ENCODE results near the gene BRSK1.
"Not testable (repeated sequence)": the region's sequence is repeated elsewhere in the genome, so short reads cannot be mapped to it uniquely, and the experiment has no call there.

BRSK1 gene

DNA sequence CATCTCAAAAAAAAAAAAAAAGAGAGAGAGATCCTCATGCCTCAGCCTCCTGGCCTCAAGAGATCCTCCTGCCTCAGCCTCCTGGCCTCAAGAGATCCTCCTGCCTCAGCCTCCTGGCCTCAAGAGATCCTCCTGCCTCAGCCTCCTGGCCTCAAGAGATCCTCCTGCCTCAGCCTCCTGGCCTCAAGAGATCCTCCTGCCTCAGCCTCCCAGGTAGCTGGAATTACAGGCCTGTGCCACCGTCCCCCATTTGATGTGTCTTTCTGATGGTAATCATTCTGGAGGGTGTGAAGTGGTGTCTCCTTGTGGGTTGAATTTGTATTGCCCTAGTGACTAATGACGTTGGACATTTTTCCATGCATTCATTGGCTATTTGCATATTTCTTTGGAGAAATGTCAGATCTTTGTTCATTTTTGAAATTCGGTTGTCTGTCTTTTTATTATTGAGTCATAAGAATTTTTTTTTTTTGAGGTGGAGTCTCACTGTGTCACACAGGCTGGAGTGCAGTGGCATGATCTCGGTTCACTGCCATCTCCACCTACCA, 45.0 kb downstream of the BRSK1 start:
- DNase-seq (ENCODE audit: low read depth in 2 of 3, low spot score in 1 of 3), result not testable (repeated sequence)

DNA sequence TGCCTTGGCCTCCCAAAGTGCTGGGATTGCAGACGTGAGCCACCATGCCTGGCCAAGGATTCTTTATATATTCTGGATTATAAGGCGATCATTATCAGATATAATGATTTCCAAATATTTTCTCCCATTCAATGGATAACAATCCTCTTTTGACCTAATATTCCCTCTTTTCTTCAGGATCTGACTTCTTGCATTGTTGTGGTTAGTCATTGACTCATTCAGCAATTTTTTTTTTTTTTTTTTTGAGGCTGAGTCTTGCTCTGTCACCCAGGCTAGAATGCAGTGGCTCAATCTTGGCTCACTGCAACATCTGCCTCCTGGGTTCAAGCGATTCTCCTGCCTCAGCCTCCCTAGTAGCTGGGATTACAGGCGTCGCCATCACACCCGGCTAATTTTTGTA, 46.0 kb downstream of the BRSK1 start:
- not testable (repeated sequence) for DNase-seq (ENCODE audit: low read depth in 2 of 3, low spot score in 1 of 3)

DNA sequence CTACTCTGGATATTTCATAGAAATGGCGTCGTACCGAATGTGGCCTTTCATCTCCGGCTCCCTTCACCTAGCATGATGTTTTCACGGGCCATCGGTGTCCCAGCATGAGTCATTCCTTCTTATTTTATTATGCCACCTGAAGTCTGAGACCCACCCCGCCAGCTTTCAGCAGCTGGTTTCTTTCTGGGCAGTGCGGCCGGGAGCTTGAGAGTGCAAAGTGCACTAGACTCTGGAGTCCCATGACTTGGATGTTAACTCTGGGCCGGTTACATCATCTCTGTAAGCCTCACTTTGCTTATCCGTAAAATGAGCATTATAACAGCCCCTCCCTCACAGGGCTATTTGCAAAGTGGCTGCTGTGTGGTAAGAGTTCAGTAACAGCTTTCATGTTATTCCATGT, 50.1 kb downstream of the BRSK1 start:
- DNase-seq (ENCODE audit: low read depth in 2 of 3, low spot score in 1 of 3), result no peak

DNA sequence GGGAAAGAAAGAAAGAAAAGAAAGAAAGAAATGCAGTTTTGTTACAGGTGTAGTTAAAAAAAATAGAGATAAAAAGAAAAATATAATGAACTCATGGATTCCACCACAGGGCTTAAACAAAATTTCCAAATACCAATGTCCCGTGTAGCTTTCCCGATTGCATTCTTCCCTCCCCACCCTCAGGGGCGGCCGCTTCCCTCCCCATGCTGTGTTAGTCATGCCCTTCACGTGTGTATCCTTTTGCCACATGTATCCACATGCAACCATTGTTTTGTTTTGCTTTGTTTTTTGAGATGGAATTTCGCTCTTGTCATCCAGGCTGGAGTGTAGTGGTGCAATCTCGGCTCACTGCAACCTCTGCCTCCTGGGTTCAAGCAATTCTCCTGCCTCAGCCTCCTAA, 52.3 kb downstream of the BRSK1 start:
- DNase-seq (ENCODE audit: low read depth in 2 of 3, low spot score in 1 of 3), result no peak

DNA sequence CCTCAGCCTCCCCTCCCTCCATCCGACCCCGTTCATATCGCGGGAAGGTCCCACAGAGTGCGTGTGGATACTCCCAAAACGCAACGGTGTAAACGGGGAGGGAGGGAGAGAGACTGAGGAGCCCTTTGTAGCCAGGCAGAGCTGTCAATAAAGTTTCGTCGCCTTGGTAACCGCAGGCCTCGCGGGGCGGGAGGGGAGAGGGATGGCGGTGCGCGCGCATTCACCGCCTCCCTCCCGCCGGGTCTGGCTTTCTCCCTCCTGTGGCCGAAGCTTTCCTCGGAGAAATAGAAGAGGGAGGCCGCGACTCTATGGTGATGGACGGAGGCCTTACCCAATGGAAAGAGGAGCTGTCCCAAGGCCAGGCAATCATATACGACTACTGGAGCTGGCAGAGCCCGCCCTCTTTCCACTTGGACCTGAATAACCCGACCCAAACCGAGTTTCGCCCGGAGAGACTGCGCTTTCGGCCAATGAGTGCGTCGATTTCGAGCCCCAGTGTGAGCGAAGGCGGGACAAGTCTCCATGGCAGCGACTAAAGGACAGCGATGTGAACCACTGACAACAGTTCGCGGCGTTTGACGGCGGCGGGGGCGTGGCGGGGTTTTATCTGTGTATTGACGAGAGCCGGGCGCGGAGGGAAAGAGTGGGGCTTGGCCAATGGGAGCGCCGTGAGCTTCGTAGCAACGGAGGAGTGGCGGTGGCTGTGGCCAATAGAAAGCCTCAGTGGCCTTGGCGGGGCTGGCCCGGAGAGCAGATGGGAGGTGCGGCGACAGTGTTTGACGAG, 55.5 kb downstream of the BRSK1 start, which contains the start of gene KMT5C:
KMT5C (plus strand) TSS at position 772 of the 784 bp plus-strand sequence. CDS start 2,061 bp downstream, outside the sequence.
- peak; percentile 100 for DNase-seq (ENCODE audit: low read depth in 2 of 3, low spot score in 1 of 3)

DNA sequence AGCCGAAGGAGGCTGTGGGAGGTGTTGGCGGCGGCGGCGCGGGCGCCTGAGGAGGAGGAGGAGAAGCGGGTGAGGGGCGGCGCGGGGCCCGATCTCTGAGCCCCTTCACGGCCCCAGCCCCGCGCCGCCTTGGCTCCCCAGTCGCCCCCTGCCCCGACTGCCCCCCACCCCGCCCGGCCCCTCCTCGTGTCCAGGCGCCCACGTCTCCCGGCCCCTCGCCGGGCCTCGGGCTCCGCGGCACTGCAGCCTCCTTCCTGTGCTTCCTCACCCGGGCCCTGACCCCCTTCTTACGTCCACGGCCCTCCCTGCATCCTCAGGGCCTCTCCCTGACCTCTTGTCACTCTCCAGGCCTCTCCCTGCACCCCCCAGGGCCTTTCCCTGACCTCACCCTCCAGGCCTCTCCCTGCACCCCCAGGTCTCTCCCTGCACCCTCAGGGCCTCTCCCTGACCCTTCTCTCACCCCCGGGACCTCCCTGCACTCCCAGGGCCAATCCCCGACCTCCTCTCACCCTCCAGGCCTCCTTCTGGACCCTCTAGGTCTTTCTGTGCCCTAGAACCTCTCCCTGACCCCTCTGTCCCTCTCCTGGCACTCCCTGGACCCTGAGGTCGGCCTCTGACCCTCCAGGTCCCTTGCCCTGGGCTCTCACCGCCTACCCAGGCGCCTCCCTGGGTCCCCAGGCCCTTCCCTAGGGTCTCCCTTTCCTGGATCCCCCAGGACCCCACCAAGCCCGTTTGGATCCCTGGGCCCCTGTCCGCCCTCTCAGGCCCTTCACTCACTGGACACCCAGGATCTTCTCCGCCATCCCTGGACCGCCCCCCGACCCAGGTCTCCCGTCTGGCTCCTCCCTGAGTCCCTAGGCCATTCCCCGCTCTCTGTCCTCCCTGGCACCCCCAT, 56.3 kb downstream of the BRSK1 start:
- DNase-seq (ENCODE audit: low read depth in 2 of 3, low spot score in 1 of 3), result no peak

DNA sequence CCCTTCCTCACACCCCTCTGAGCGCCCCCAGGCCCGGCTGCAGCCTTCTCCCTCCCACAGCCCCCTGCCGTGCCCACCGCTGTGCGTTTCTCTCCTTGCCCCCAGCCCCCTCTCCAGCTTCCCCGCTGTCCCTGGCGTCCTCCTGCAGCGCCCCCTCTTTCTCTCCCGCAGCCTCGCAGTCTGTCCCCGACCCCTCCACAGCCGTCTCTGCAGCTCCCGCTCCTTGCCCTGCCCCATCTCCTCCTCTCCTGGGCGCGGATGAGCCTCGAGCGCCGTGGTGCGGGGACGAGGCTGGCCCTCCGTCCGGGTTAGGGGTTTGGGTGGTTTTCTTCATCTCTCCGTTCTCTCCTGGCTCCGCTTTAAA, 57.0 kb downstream of the BRSK1 start:
- DNase-seq (ENCODE audit: low read depth in 2 of 3, low spot score in 1 of 3), result peak in 1 of 3 donors; percentile 11

DNA sequence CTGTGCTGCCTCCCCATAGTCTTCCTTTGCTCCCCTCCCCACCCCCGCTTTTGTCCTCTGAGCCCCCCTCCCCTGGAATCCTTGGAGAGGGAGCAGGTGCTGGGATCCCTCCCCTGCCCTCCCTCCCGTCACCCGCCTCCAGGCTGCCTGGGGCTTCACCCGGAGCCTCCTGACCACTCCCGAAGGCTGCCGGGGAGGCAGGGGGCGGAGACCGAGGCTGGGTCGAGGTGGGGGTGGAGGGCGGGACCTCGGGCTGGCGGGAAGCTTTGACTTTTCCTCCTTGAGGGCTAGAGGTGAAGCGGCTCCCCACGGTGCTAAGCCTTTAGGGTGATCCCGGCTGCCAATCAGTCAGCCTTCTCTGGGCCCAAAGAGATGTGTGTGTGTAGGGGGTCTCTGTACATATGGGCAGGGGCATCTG, 57.4 kb downstream of the BRSK1 start:
- peak; percentile 57 to 70 (median 60) for DNase-seq (ENCODE audit: low read depth in 2 of 3, low spot score in 1 of 3)

DNA sequence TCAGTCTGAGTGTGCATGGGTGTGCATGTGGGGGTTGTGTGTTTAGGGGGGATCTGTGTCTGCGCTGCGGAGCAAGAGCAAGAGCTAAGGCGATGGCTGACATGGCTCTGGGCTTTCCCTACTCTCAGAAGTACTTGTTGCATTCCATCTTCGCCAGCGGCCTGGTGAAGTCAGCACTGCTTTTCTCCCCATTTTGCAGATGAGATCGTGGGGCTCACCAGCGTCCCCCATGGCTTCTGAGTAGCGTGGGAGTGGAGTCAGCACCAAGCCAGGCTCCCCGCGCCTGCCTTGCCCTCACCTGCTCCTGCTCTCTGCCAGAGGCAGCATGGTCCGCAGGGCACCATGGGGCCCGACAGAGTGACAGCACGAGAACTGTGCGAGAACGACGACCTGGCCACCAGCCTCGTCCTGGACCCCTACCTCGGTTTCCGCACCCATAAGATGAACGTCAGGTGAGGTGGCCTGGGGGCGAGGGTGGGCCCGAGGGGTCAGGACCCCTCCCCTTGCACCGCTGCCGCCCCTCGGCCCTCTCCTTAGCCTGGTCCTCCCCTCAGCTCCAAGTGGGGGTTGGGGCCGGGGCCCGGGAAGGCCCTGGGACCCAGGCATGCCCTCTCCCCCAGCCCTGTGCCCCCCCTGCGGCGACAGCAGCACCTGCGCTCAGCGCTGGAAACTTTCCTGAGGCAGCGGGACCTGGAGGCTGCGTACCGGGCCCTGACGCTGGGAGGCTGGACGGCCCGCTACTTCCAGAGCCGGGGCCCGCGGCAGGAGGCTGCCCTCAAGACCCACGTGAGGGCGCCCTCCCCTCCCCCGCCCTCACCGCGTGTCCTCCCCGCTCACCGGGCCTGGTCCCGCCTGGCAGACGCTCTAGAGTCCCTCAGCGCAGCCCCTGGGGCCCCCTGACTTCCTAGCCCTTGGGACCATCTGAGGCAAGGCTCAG, 58.1 kb downstream of the BRSK1 start:
- DNase-seq (ENCODE audit: low read depth in 2 of 3, low spot score in 1 of 3), result no peak

DNA sequence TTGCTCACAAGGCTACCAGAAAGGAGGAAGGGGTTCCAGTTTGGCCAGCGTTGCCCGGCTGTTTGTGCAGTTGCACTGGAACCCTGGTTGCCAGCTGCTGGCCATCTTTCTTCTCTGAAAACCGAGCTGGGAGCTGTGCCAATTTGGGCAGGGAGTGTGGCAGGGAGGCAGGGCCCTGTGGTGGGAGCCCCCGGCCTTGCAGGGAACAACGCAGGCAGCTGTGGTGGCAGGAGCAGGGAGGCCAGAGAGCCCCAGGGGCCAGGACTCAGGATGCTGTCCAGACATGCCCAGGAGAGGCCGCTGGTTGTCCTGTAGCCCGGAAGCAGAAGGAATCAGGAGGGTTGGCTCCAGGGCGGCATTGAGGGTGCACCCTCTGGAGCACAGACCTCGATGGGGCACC, 60.6 kb downstream of the BRSK1 start:
- DNase-seq (ENCODE audit: low read depth in 2 of 3, low spot score in 1 of 3), result no peak

DNA sequence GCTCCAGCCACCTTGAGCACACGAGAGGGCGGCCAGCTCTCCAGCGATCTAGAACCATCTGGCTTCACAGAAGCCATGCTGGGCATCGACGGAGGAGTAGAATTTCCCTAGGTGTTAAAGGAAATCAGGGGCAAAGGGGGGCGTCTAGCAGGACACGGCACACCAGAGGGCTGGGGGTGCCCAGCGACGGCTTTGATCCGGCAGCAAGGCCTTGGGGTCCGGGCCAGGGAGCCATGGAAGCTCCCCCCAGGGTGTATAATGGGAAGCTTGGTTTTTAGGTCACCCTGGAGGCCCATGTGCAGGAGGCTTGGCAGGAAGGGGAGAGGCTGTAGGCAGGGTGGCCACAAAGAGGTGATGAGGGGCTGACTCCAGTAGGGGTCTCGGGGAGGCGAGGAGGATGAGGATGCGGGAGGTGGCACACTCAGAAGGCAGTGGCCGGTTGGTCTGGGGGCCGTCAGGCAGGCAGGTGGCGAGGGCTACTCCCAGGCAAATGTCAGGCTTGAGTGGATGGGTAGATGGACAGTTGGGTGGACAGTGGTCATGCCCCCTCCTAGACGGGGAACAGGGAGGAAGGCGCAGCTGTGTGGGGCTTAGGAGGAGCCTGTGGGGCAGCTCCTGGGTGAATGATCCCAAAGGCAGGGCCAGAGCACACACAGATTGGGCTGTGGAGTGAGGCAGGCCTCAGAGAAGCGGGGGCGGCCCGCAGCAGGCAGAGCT, 61.5 kb downstream of the BRSK1 start:
- DNase-seq (ENCODE audit: low read depth in 2 of 3, low spot score in 1 of 3), result no peak

DNA sequence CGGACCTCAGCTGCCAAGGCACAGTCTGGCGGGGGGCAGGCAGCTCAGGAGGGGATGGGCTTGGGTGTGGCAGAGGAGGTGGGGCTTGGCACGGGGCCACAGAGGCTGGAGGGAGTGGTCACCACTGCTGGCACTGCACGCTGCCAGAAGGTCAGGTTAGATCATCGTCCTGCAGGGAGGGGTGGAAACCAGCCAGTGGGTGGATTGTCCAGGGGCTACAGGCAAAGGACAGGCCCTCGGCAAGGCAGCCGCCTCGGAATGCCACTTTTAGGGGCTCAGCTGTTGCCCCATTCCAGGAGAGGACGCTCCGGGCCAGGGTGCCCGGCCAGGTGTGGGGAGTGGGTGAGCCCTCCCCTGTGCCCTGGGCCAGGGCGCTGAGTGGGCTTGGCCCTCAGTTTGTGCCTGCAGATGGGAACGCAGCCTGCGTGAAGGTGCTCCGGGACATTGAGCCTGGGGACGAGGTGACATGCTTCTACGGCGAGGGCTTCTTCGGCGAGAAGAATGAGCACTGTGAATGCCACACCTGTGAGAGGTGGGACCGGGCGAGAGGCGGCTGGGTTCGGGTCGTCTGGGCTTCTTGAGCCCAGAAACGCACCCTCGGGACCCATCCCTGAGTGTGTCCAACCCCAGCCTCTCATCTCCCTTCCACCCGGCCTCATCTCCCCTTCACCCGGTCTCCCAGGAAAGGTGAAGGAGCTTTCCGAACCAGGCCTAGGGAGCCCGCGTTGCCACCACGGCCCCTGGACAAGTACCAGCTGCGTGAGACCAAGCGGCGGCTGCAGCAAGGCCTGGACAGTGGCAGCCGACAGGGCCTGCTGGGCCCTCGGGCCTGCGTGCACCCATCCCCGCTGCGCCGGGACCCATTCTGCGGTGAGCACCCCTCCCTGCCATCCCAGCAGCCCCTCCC, 62.3 kb downstream of the BRSK1 start:
- DNase-seq (ENCODE audit: low read depth in 2 of 3, low spot score in 1 of 3), result no peak

DNA sequence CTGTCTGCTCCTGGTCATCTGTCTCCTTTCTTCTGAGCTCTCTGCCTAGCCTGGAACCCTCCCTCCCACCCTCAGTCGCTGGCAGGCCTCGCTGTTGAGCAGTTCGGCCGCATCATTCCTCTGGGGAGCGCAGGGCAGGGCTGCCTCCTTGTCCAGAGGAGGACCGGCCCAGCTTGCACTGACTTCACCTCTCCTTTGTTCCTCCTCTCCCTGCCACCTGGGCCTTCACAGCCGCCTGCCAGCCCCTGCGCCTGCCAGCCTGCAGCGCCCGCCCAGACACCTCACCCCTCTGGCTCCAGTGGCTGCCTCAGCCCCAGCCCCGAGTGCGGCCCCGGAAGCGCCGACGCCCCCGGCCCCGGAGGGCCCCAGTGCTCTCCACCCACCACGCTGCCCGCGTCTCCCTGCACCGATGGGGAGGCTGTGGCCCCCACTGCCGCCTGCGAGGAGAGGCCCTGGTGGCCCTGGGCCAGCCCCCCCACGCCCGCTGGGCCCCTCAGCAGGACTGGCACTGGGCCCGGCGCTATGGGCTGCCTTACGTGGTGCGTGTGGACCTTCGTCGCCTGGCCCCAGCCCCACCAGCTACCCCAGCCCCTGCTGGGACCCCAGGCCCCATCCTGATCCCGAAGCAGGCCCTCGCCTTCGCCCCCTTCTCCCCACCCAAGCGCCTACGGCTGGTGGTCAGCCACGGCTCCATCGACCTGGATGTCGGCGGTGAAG, 63.1 kb downstream of the BRSK1 start:
- DNase-seq (ENCODE audit: low read depth in 2 of 3, low spot score in 1 of 3), result no peak

DNA sequence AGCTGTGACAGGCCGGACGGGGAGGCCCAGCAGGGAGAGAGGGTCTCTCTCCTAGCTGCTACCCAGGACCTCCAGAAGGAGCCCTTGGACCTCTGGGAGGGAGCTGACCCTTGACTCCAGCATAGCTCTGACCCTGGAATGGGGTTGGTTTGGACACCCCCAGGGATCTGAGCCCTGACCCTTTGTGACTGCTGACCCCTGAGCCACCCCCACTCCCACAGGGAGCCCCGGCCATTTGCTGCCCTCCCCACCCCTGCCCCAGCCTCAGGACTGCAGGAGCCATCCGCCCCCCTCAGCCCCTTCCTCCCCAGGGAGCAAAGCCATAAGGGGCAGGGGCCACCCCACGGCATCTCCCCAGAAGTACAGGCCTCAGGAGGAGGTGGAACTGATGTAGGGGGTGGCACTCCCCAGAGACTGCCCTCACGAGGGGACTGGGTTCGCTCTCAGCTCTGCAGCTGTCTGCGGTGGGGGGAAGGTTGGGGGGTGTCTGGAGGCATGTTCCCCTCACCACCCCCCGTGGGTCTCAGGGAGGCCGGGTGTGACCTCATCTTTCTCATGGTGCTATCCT, 63.7 kb downstream of the BRSK1 start:
- no peak for DNase-seq (ENCODE audit: low read depth in 2 of 3, low spot score in 1 of 3)

DNA sequence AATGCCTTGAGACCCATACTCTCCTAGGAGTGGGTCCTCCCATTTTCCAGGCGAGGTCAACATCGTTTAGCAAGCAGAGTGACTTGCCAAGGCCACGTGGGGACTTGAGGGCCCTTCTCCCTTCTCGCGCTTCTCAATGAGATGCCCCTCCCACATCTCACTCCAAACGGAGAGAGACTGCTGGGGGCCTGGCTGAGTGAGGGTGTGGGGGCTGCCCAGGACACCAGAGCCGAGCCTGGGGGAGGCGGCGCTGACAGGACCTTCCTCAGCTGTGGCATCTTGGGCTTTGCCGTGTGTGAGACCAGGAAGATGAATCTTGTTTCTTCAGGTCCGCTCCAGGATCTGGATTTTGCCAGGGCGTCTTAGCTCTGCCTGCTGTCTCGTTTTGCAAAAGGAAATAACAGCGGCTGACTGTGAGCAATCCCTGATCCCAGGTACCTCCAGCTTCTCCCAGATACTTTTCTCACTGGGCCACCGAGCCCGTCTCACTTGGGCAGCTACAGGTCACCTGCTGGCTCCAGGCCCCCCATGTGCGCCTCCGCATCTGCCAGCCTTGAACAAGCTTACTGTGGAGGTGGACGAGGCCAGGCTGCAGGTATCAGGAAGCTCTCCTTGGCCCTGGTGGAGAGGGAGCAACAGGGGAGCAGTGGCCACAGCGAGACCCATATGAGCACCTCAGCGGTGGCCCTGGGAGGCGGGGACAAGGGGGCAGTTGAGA, 64.7 kb downstream of the BRSK1 start:
- DNase-seq (ENCODE audit: low read depth in 2 of 3, low spot score in 1 of 3), result no peak

DNA sequence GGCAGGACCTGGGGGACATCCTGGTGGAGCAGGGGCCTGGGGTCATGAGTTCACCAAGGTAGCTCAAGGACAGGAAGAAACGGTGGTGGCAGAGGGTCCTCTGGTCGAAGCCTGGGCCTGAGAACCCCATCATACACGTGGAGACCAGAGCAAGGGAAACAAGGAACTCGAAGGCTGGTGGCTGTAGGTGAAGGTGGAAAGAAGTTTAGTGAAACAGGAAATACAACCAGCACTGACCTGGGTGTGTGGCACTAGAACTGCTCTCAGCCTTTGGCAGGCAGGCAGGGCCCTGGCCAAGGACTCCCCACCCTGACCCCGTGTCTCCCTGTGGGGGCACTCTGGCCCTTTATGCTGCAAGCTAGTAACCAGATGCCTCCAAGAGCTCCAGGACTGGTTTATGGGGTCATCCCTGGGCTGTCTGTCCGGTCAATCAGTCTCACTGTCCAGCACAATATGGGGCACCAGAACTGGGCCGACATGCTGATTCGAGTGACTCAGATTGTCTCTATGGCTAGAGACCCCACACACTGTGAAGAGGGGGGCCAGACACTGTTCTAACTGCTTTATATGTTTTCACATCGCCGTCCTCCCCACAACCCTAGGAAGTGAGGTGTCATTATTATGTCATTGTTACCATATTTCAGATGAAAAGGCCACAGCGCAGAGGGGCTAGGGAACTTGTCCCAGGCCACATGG, 67.0 kb downstream of the BRSK1 start:
- DNase-seq (ENCODE audit: low read depth in 2 of 3, low spot score in 1 of 3), result no peak

DNA sequence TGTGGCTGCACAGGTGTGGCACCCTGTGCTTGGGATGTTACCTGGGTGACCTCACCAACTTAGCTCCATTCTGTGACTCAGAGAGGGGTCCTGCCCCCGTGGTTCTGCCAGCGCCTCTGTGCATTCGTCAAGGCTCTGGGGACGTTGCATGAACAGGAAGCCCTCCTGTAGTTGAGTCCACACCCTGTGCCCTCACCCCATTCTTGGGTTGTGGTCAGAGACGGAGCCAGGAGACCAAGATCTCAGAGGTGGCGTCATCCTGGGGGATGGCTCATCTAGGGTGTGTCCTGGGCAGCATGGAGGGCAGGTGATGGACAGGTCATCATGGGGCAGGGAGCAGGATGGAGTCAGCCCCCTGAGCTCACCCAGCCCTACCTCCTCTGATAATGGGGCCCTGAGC, 68.2 kb downstream of the BRSK1 start:
- DNase-seq (ENCODE audit: low read depth in 2 of 3, low spot score in 1 of 3), result no peak
